NCI-H510A treated with DMSO at 0.1 percent for 48 hours (cell line): Measurements from ENCODE around the gene SPARCL1.
"Not testable (repeated sequence)": the region's sequence is repeated elsewhere in the genome, so short reads cannot be mapped to it uniquely, and the experiment has no call there.

Experiments
- DNase-seq: peaks from one replicate; lab custom pipeline; 2025; lab: John Stamatoyannopoulos, UW

Gene SPARCL1

GRCh38 chr4:87499403-87500091 is 29.6 kb downstream of the SPARCL1 start:
- DNase-seq, result no peak

GRCh38 chr4:87498446-87498900 is 30.7 kb downstream of the SPARCL1 start:
- DNase-seq, result no peak

- no peak for DNase-seq
Observed at GRCh38 chr4:87497578-87497977, 31.6 kb downstream of the SPARCL1 start.

- DNase-seq, result no peak
Observed at GRCh38 chr4:87497159-87497558, 32.0 kb downstream of the SPARCL1 start.

GRCh38 chr4:87493115-87493514 is 36.1 kb downstream of the SPARCL1 start:
- no peak for DNase-seq

- DNase-seq, result not testable (repeated sequence)
Observed at GRCh38 chr4:87491851-87492250, 37.3 kb downstream of the SPARCL1 start.

GRCh38 chr4:87491436-87491835 is 37.7 kb downstream of the SPARCL1 start:
- no peak for DNase-seq

- DNase-seq, result no peak
Observed at GRCh38 chr4:87490664-87491369, 38.4 kb downstream of the SPARCL1 start.

- DNase-seq, result no peak
Observed at GRCh38 chr4:87489678-87490077, 39.5 kb downstream of the SPARCL1 start.

GRCh38 chr4:87488666-87489065 is 40.5 kb downstream of the SPARCL1 start:
- DNase-seq, result not testable (repeated sequence)

GRCh38 chr4:87483247-87483646 is 45.9 kb downstream of the SPARCL1 start:
- DNase-seq, result not testable (repeated sequence)

- no peak for DNase-seq
Observed at GRCh38 chr4:87481377-87481776, 47.8 kb downstream of the SPARCL1 start.

- DNase-seq, result no peak
Observed at GRCh38 chr4:87478732-87479250, 50.4 kb downstream of the SPARCL1 start.

GRCh38 chr4:87476934-87477333 is 52.2 kb downstream of the SPARCL1 start:
- DNase-seq, result no peak

GRCh38 chr4:87469390-87469789 is 59.8 kb downstream of the SPARCL1 start:
- no peak for DNase-seq

- peak; percentile 68 for DNase-seq
Observed at GRCh38 chr4:87465739-87466366, 63.3 kb downstream of the SPARCL1 start.

- no peak for DNase-seq
Observed at GRCh38 chr4:87462102-87462501, 67.1 kb downstream of the SPARCL1 start.

- DNase-seq, result no peak
Observed at GRCh38 chr4:87461281-87461700, 67.9 kb downstream of the SPARCL1 start.

GRCh38 chr4:87458913-87459312 is 70.3 kb downstream of the SPARCL1 start:
- no peak for DNase-seq

GRCh38 chr4:87451537-87451936 is 77.6 kb downstream of the SPARCL1 start:
- no peak for DNase-seq

GRCh38 chr4:87446375-87446774 is 82.8 kb downstream of the SPARCL1 start:
- DNase-seq, result not testable (repeated sequence)

GRCh38 chr4:87445964-87446363 is 83.2 kb downstream of the SPARCL1 start:
- DNase-seq, result no peak

- no peak for DNase-seq
Observed at GRCh38 chr4:87444741-87445140, 84.4 kb downstream of the SPARCL1 start.
